SU-DHL-6 (cell line): ENCODE results near the gene ZHX3.

Experiments used
- H2AFZ ChIP-seq: fragments of 200-600 bp; sonication (generic); 2 replicates; pipeline ENCODE4 v1.6.1; 2014; ENCODE audit warnings: low read depth, mild to moderate bottlenecking, moderate library complexity, mixed read lengths, antibody characterized with exemption, low read length; ENCODE audit not compliant: severe bottlenecking
- H3F3A ChIP-seq: fragments of 200-600 bp; shearing (Covaris generic); 2 replicates; pipeline ENCODE4 v1.6.0; 2016; ENCODE audit warnings: antibody characterized with exemption, mild to moderate bottlenecking; ENCODE audit not compliant: insufficient read depth
- H3K27ac ChIP-seq: fragments of 200-600 bp; sonication (generic); 2 replicates; pipeline ENCODE4 v1.5.1; 2016; ENCODE audit warnings: low read depth, mild to moderate bottlenecking, low read length, moderate library complexity, mixed read lengths
- H3K27me3 ChIP-seq: fragments of 200-600 bp; sonication (generic), shearing (Covaris generic); 2 replicates; pipeline ENCODE4 v1.6.0; 2014; ENCODE audit warnings: mild to moderate bottlenecking, low read length
- H3K36me3 ChIP-seq: fragments of 200-600 bp; sonication (generic); 2 replicates; pipeline ENCODE4 v1.6.1; 2014; ENCODE audit warnings: mild to moderate bottlenecking, low read length, mixed read lengths
- H3K4me2 ChIP-seq: fragments of 300-600, 200-600 bp; shearing (Covaris generic), sonication (generic); 2 replicates; pipeline ENCODE4 v1.6.0; 2014; ENCODE audit warnings: low read length, low read depth, mild to moderate bottlenecking; ENCODE audit not compliant: poor library complexity, severe bottlenecking
- H3K4me3 ChIP-seq: fragments of 200-600 bp; sonication (generic); 2 replicates; pipeline ENCODE4 v1.5.1; 2014; ENCODE audit warnings: antibody characterized with exemption, low read length, mild to moderate bottlenecking, mixed read lengths; ENCODE audit not compliant: insufficient read depth, poor library complexity, severe bottlenecking
- H3K79me2 ChIP-seq: fragments of 200-600 bp; sonication (generic); 2 replicates; pipeline ENCODE4 v1.6.1; 2014; ENCODE audit warnings: mild to moderate bottlenecking, low read length, moderate library complexity; ENCODE audit not compliant: insufficient read depth
- H3K9ac ChIP-seq: fragments of 200-600 bp; sonication (generic); 2 replicates; pipeline ENCODE4 v1.7.0; 2014; ENCODE audit warnings: mild to moderate bottlenecking, low read length
- H3K9me2 ChIP-seq: fragments of 200-600 bp; sonication (generic); replicated peaks from 2 replicates; pipeline ENCODE4 v1.6.1; 2014; ENCODE audit warnings: low read length; ENCODE audit not compliant: insufficient read depth
- H3K9me3 ChIP-seq: fragments of 200-600 bp; sonication (generic); 2 replicates; pipeline ENCODE4 v1.6.1; 2014; ENCODE audit warnings: low read length, mixed read lengths; ENCODE audit not compliant: insufficient read depth
- H4K20me1 ChIP-seq: fragments of 200-600 bp; sonication (generic); 2 replicates; pipeline ENCODE4 v1.6.1; 2014; ENCODE audit warnings: low read depth, mild to moderate bottlenecking, antibody characterized with exemption, low read length, moderate library complexity, mixed read lengths
- CTCF ChIP-seq: fragments of 200-600 bp; sonication (generic); IDR thresholded peaks from one replicate; pipeline ENCODE4 v1.5.1; 2017; ENCODE audit warnings: antibody characterized with exemption, mild to moderate bottlenecking, low read length, moderate library complexity; ENCODE audit not compliant: insufficient read depth, poor library complexity, severe bottlenecking
- EZH2phosphoT487 ChIP-seq: fragments of 200-600 bp; sonication (generic), shearing (Covaris generic); conservative IDR thresholded peaks from 2 replicates; pipeline ENCODE4 v1.6.1; 2018; ENCODE audit warnings: mild to moderate bottlenecking, antibody characterized with exemption, low read length, moderate library complexity, mixed read lengths

ZHX3 gene

GRCh38 chr20:41142919-41143318 is 174.6 kb downstream of the ZHX3 start:
- Histone ChIP-seq H4K20me1 (no peaks in the 10 kb centered on the region; the same call in 1 of the 2 replicates), H3K4me3 (no peak overlapping the region), H2AFZ (no peak overlapping the region), H3K27ac (no peak overlapping the region), H3K9me2 (no peaks in the 10 kb centered on the region), H3K4me2 (no peak overlapping the region), H3K27me3 (no peaks in the 10 kb centered on the region), H3K79me2 (peaks cover 90% of the 10 kb centered on the region), H3K9ac (no peak overlapping the region), H3K36me3 (no peaks in the 10 kb centered on the region), H3K9me3 (no peaks in the 10 kb centered on the region), H3F3A (0 out of 2 replicates have a peak, but pooled peaks cover 4% of the 10 kb centered on the region)
- no peak for TF ChIP-seq EZH2phosphoT487
- no peak for TF ChIP-seq CTCF

GRCh38 chr20:41142245-41142644 is 175.3 kb downstream of the ZHX3 start:
- Histone ChIP-seq H2AFZ (no peak overlapping the region), H3F3A (0 out of 2 replicates have a peak, but pooled peaks cover 5% of the 10 kb centered on the region), H3K27ac (no peak overlapping the region), H3K4me2 (no peak overlapping the region), H3K79me2 (peaks cover 88% of the 10 kb centered on the region), H3K9ac (no peak overlapping the region), H3K9me3 (no peaks in the 10 kb centered on the region), H3K27me3 (no peaks in the 10 kb centered on the region), H3K9me2 (no peaks in the 10 kb centered on the region), H4K20me1 (no peaks in the 10 kb centered on the region; the same call in 1 of the 2 replicates), H3K4me3 (no peak overlapping the region), H3K36me3 (no peaks in the 10 kb centered on the region)
- no peak for TF ChIP-seq CTCF
- TF ChIP-seq EZH2phosphoT487, result no peak

- Histone ChIP-seq H3K4me3 (no peak overlapping the region), H3K9me2 (no peaks in the 10 kb centered on the region), H3K27me3 (no peaks in the 10 kb centered on the region), H2AFZ (no peak overlapping the region), H3K79me2 (peaks cover 79% of the 10 kb centered on the region), H3K36me3 (no peaks in the 10 kb centered on the region), H3K27ac (no peak overlapping the region), H3K9me3 (no peaks in the 10 kb centered on the region), H3F3A (0 out of 2 replicates have a peak, but pooled peaks cover 5% of the 10 kb centered on the region), H4K20me1 (no peaks in the 10 kb centered on the region; the same call in 1 of the 2 replicates), H3K4me2 (no peak overlapping the region), H3K9ac (no peak overlapping the region)
- TF ChIP-seq CTCF (no peak), EZH2phosphoT487 (no peak)
These were observed 176.2 kb downstream of the ZHX3 start for GRCh38 chr20:41141153-41141815.
